Mucosa of stomach (tissue), 1 donor: ENCODE data around the gene KSR2.
"Not testable (repeated sequence)": the region's sequence is repeated elsewhere in the genome, so short reads cannot be mapped to it uniquely, and the experiment has no call there.

Source experiments
- H3K27me3 ChIP-seq: one replicate; pipeline ENCODE4 v1.7.0; 2013; ENCODE audit warnings: mild to moderate bottlenecking, low read length; ENCODE audit not compliant: control insufficient read depth, insufficient read depth
- H3K36me3 ChIP-seq: one replicate; pipeline ENCODE4 v1.7.0; 2013; ENCODE audit warnings: low read length; ENCODE audit not compliant: control insufficient read depth, insufficient read depth
- H3K4me1 ChIP-seq: one replicate; pipeline ENCODE4 v1.7.0; 2013; ENCODE audit warnings: mild to moderate bottlenecking, low read length; ENCODE audit not compliant: control insufficient read depth, insufficient read depth
- H3K4me3 ChIP-seq: one replicate; pipeline ENCODE4 v1.7.0; 2013; ENCODE audit warnings: low read length
- H3K9ac ChIP-seq: one replicate; pipeline ENCODE4 v1.7.0; 2013; ENCODE audit warnings: mild to moderate bottlenecking, low read length, moderate library complexity
- H3K9me3 ChIP-seq: one replicate; pipeline ENCODE4 v1.7.0; 2013; ENCODE audit warnings: mild to moderate bottlenecking, low read length, moderate library complexity; ENCODE audit not compliant: control insufficient read depth
- donor health status: Pancreatic carcinoma.

Gene KSR2

GRCh38 chr12:117863002-117863709 is 105.6 kb downstream of the KSR2 start:
- Histone ChIP-seq H3K36me3 (no peaks in the 10 kb centered on the region), H3K9ac (no peak overlapping the region), H3K4me1 (no peaks in the 10 kb centered on the region), H3K9me3 (no peaks in the 10 kb centered on the region), H3K4me3 (no peak overlapping the region), H3K27me3 (no peaks in the 10 kb centered on the region)

- Histone ChIP-seq H3K9ac (no peak overlapping the region), H3K27me3 (no peaks in the 10 kb centered on the region), H3K9me3 (no peaks in the 10 kb centered on the region), H3K36me3 (no peaks in the 10 kb centered on the region), H3K4me1 (no peaks in the 10 kb centered on the region), H3K4me3 (no peak overlapping the region)
These were observed 107.1 kb downstream of the KSR2 start for GRCh38 chr12:117861691-117862090.

GRCh38 chr12:117860787-117861290 is 108.0 kb downstream of the KSR2 start:
- not testable (repeated sequence) for H3K36me3 ChIP-seq, H3K9ac ChIP-seq, H3K9me3 ChIP-seq, H3K27me3 ChIP-seq, H3K4me1 ChIP-seq, H3K4me3 ChIP-seq

GRCh38 chr12:117860111-117860510 is 108.7 kb downstream of the KSR2 start:
- no peaks in the 10 kb centered on the region for H3K36me3 ChIP-seq
- H3K9me3 ChIP-seq = no peaks in the 10 kb centered on the region
- no peak overlapping the region for H3K9ac ChIP-seq
- no peak overlapping the region for H3K4me3 ChIP-seq
- no peaks in the 10 kb centered on the region for H3K27me3 ChIP-seq
- H3K4me1 ChIP-seq = no peaks in the 10 kb centered on the region

GRCh38 chr12:117857632-117858612 is 110.9 kb downstream of the KSR2 start:
- H3K4me1 ChIP-seq = peaks cover 13% of the 10 kb centered on the region
- no peaks in the 10 kb centered on the region for H3K36me3 ChIP-seq
- no peaks in the 10 kb centered on the region for H3K9me3 ChIP-seq
- H3K9ac ChIP-seq = no peak overlapping the region
- no peaks in the 10 kb centered on the region for H3K27me3 ChIP-seq
- H3K4me3 ChIP-seq = no peak overlapping the region

GRCh38 chr12:117857139-117857538 is 111.7 kb downstream of the KSR2 start:
- not testable (repeated sequence) for H3K4me3 ChIP-seq, H3K27me3 ChIP-seq, H3K9ac ChIP-seq, H3K36me3 ChIP-seq, H3K9me3 ChIP-seq
- H3K4me1 ChIP-seq = peaks cover 14% of the 10 kb centered on the region

GRCh38 chr12:117855165-117855564 is 113.6 kb downstream of the KSR2 start:
- H3K4me1 ChIP-seq = peaks cover 14% of the 10 kb centered on the region
- no peaks in the 10 kb centered on the region for H3K36me3 ChIP-seq
- H3K9me3 ChIP-seq = no peaks in the 10 kb centered on the region
- H3K4me3 ChIP-seq = no peak overlapping the region
- H3K9ac ChIP-seq = no peak overlapping the region
- no peaks in the 10 kb centered on the region for H3K27me3 ChIP-seq

- Histone ChIP-seq H3K27me3 (no peaks in the 10 kb centered on the region), H3K9ac (no peak overlapping the region), H3K9me3 (no peaks in the 10 kb centered on the region), H3K36me3 (no peaks in the 10 kb centered on the region), H3K4me1 (peaks cover 14% of the 10 kb centered on the region), H3K4me3 (no peak overlapping the region)
These were observed 114.3 kb downstream of the KSR2 start for GRCh38 chr12:117854339-117855012.

GRCh38 chr12:117853600-117853999 is 115.2 kb downstream of the KSR2 start:
- Histone ChIP-seq H3K27me3 (no peaks in the 10 kb centered on the region), H3K9me3 (no peaks in the 10 kb centered on the region), H3K4me1 (peaks cover 14% of the 10 kb centered on the region), H3K9ac (no peak overlapping the region), H3K36me3 (no peaks in the 10 kb centered on the region), H3K4me3 (no peak overlapping the region)

- peaks cover 4% of the 10 kb centered on the region for H3K27me3 ChIP-seq
- no peaks in the 10 kb centered on the region for H3K9me3 ChIP-seq
- no peaks in the 10 kb centered on the region for H3K36me3 ChIP-seq
- no peak overlapping the region for H3K9ac ChIP-seq
- no peak overlapping the region for H3K4me3 ChIP-seq
- H3K4me1 ChIP-seq = peaks cover 14% of the 10 kb centered on the region
These were observed 118.7 kb downstream of the KSR2 start for GRCh38 chr12:117850048-117850447.

GRCh38 chr12:117847371-117847770 is 121.4 kb downstream of the KSR2 start:
- H3K36me3 ChIP-seq = no peaks in the 10 kb centered on the region
- H3K9me3 ChIP-seq = no peaks in the 10 kb centered on the region
- no peaks in the 10 kb centered on the region for H3K4me1 ChIP-seq
- H3K9ac ChIP-seq = no peak overlapping the region
- H3K27me3 ChIP-seq = peaks cover 4% of the 10 kb centered on the region
- H3K4me3 ChIP-seq = no peak overlapping the region
